22Rv1 (cell line): ENCODE data around the gene KCNIP4.

Experiments
- H3K27ac ChIP-seq: fragments of 450-650 bp; 2 replicates; pipeline ENCODE4 v1.5.1; 2017
- CTCF ChIP-seq: fragments of 450-650 bp; IDR thresholded peaks from 2 replicates; pipeline ENCODE4 v1.5.1; 2017; ENCODE audit warnings: mild to moderate bottlenecking
- ZFX ChIP-seq: fragments of 450-650 bp; IDR thresholded peaks from 2 replicates; pipeline ENCODE4 v1.6.1; 2017; ENCODE audit warnings: antibody characterized with exemption, borderline replicate concordance

The KCNIP4 gene

GRCh38 chr4:20944961-20945360 lies 1003.6 kb downstream of the KCNIP4 start:
- TF ChIP-seq CTCF (no peak), ZFX (no peak)

GRCh38 chr4:20944451-20944850 lies 1004.1 kb downstream of the KCNIP4 start:
- TF ChIP-seq CTCF (no peak), ZFX (no peak)
- H3K27ac ChIP-seq = no peak overlapping the region

More at GRCh38 chr4:20944961-20945360, 1003.6 kb downstream of the KCNIP4 start:
- no peak overlapping the region for H3K27ac ChIP-seq

- TF ChIP-seq CTCF (no peak), ZFX (no peak)
These were observed 1010.4 kb downstream of the KCNIP4 start for GRCh38 chr4:20938204-20938603.

GRCh38 chr4:20926529-20926928 lies 1022.0 kb downstream of the KCNIP4 start:
- no peak for TF ChIP-seq ZFX
- H3K27ac ChIP-seq = no peak overlapping the region

More at GRCh38 chr4:20938204-20938603, 1010.4 kb downstream of the KCNIP4 start:
- no peak overlapping the region for H3K27ac ChIP-seq

GRCh38 chr4:20925176-20925575 lies 1023.4 kb downstream of the KCNIP4 start:
- no peak for TF ChIP-seq CTCF
- no peak for TF ChIP-seq ZFX
- H3K27ac ChIP-seq = no peak overlapping the region

- no peak overlapping the region for H3K27ac ChIP-seq
- TF ChIP-seq ZFX (no peak), CTCF (no peak)
These were observed 1025.6 kb downstream of the KCNIP4 start for GRCh38 chr4:20922962-20923361.

- no peak overlapping the region for H3K27ac ChIP-seq
- TF ChIP-seq CTCF (no peak), ZFX (no peak)
These were observed 1032.5 kb downstream of the KCNIP4 start for GRCh38 chr4:20916106-20916505.

GRCh38 chr4:20904966-20905365 lies 1043.6 kb downstream of the KCNIP4 start:
- TF ChIP-seq ZFX (no peak), CTCF (no peak)

More at GRCh38 chr4:20904966-20905365, 1043.6 kb downstream of the KCNIP4 start:
- no peak overlapping the region for H3K27ac ChIP-seq
